Heart left ventricle (tissue), 16 donors: Measurements from ENCODE around the gene ZNF862. TPM values are rescaled to one million over a fixed set of nuclear protein-coding genes. Genes with fewer than 3 reads are reported as not detected.

ENCODE experiments used
- ATAC-seq, 4 donors: fragments of 200-7000 bp; cut with Tn5 transposase; one replicate each; pipeline ENCODE4 v1.9.1; 2020 to 2022; ENCODE audit warnings: moderate library complexity in 4 of 4, mild to moderate bottlenecking in 3 of 4, moderate number of reproducible peaks in 1 of 4
- DNase-seq, 5 donors: peaks; one replicate each; pipeline ENCODE4 v3.0.0-alpha.2; 2020
- H3K27ac ChIP-seq, 12 donors: fragments of 200-600 bp; sonication (generic) in 4 of 12; one replicate each; pipeline versions ENCODE4 v1.5.0 to v1.8.0; 2016 to 2022; ENCODE audit warnings: mild to moderate bottlenecking in 2 of 12
- H3K27me3 ChIP-seq, 9 donors: fragments of 200-600 bp; sonication (generic) in 2 of 9; one replicate each; pipeline versions ENCODE4 v1.5.1 to v1.8.0; 2016 to 2022; ENCODE audit warnings: mild to moderate bottlenecking in 3 of 9
- H3K36me3 ChIP-seq, 9 donors: fragments of 200-600 bp; sonication (generic) in 2 of 9; one replicate each; pipeline versions ENCODE4 v1.5.0 to v1.8.0; 2018 to 2022; ENCODE audit warnings: mild to moderate bottlenecking in 2 of 9
- H3K4me1 ChIP-seq, 12 donors: fragments of 200-600 bp; sonication (generic) in 4 of 12; one replicate each; pipeline versions ENCODE4 v1.5.0 to v1.8.0; 2016 to 2022; ENCODE audit warnings: mild to moderate bottlenecking in 3 of 12
- H3K4me3 ChIP-seq, 12 donors: fragments of 200-600 bp; sonication (generic) in 4 of 12; one replicate each; pipeline versions ENCODE4 v1.5.0 to v1.8.0; 2017 to 2022; ENCODE audit warnings: mild to moderate bottlenecking in 9 of 12, moderate library complexity in 4 of 12
- H3K9me3 ChIP-seq, 12 donors: fragments of 200-600 bp; sonication (generic) in 4 of 12; one replicate each; pipeline versions ENCODE4 v1.5.0 to v1.8.0; 2016 to 2022; ENCODE audit warnings: mild to moderate bottlenecking in 1 of 12
- CTCF ChIP-seq, 12 donors: fragments of 200-600 bp; sonication (generic) in 4 of 12; IDR thresholded peaks; one replicate each; pipeline versions ENCODE4 v1.5.0 to v1.8.0; 2018 to 2022; ENCODE audit warnings: antibody characterized with exemption in 12 of 12, mild to moderate bottlenecking in 5 of 12
- POLR2A ChIP-seq, 2 donors: fragments of 450-650 bp; IDR thresholded peaks; one replicate each; pipeline ENCODE4 v1.6.1; 2017; ENCODE audit warnings: antibody characterized with exemption in 2 of 2, mild to moderate bottlenecking in 2 of 2, moderate library complexity in 2 of 2
- WGBS, 4 donors: extraction: QIAGEN DNeasy Blood & Tissue Kit in 2 of 4; methylation state at CpG; one replicate each; pipeline versions ENCODE4 v1.1.5 to v1.1.7; 2013 to 2018; 5-methylcytosine and 5-hydroxymethylcytosine counted together
- intact Hi-C, 10 donors: fragments of 100-400 bp; cut with DNase I; formaldehyde crosslinking; loops; one replicate each; pipeline versions ENCODE4 v1.11.1 to v1.14.2; 2022
- polyA plus RNA-seq, 2 donors: library from polyadenylated mRNA; stranded (reverse); fragments of 200-250 nt; gene quantifications; one replicate each; pipeline ENCODE4 v1.2.3, GENCODE V29; 2013
- total RNA-seq, 9 donors: library from RNA; depleted of rRNA in 2 of 9; stranded (reverse); fragments of >200 nt in 2 of 9; fragmentation: NEBNext Ultra II Directional in 3 of 9; extraction: Animal tissue kit (Norgen Biotek cat#: 25700) in 3 of 9; gene quantifications; one replicate each; pipeline versions ENCODE4 v1.1.0 to v1.2.4, GENCODE V29; 2016 to 2023
- donor health status: ischemic (EF 13 %, LVEDD 7.1; RV severe dilation, severe dysfunction).
- donor health status: healthy with polysubstance abuse.
- donor health status: DM: no; HTN: yes; CAD: no.
- donor health status: DM: no; HTN: no; CAD: no.
- donor health status: ischemic (EF 25% LVEDD 6.9; RV normal size, moderate dysfunction).
- donor health status: ischemic (EF 25% LVEDD 5.7; RV mildly dilated, moderate dysfunction).
- donor health status: healthy.
- donor health status: DM: yes; HTN: yes; CAD: no.
- donor health status: ischemic (EF 35%, LVEDD 5.7; RV mildly dilated, moderate dysfunction).
- donor health status: nonischemic (EF 11% LVEDD 7.7; RV severe dilation, severe dysfunction).
- donor health status: DM: yes; HTN: yes; CAD: no.
- donor health status: PGD.
- donor health status: ischemic (EF 29% LVEDD 5.4; RV normal size, mild dysfunction).
- donor health status: nonischemic (EF 23%, LVEDD 6.1; RV moderate dilation, normal function).

Gene ZNF862
- total and polyA plus RNA-seq, 11 donors, result 6.9 to 18.1 (median 9.1) TPM

- ATAC-seq (no peak), DNase-seq (peak in 2 of 5 donors; percentile 11 to 18)
These were observed 7.2 kb downstream of the ZNF862 start for GRCh38 chr7:149845257-149845980.

DNA sequence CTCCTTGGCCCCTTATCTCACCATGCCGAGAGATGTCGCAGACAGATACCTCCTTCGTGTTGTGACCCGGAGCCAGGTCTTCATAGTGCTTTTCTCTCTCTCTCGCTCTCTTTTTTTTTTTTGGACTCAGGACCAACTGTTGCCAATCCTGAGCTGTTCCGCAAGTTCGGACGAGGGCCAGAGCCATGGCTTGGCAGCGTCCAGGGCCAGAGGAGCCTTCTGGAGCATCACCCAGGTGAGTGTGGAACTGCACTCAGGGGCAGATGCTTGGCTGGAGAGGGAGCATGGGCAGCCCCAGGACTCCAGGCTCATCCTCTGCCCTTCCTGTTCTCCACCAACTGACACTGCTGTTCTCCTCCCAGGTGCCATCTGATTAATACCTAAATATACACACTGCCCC is 7.8 kb downstream of the ZNF862 start:
- Histone ChIP-seq H3K36me3 (peaks cover 0 to 57% (median 29%) of the 10 kb centered on the region in 9 donors), H3K27ac (no peak overlapping the region), H3K4me1 (peaks cover 0 to 4% (median 0%) of the 10 kb centered on the region in 12 donors), H3K4me3 (no peak overlapping the region), H3K27me3 (no peaks in the 10 kb centered on the region), H3K9me3 (no peaks in the 10 kb centered on the region)
- intact Hi-C loops, result no loop called here
- no peak for TF ChIP-seq POLR2A (IDR thresholded peaks at IDR 0.05)
- TF ChIP-seq CTCF (IDR thresholded peaks at IDR 0.05), result no peak
- WGBS, 4 donors, result 85 to 93% (median 87%) methylated on average over 9 of the region's 9 CpGs
- no peak for ATAC-seq
- DNase-seq, result no peak

More at GRCh38 chr7:149845257-149845980, 7.2 kb downstream of the ZNF862 start:
- Histone ChIP-seq H3K36me3 (peaks cover 0 to 53% (median 29%) of the 10 kb centered on the region in 9 donors), H3K4me1 (peaks cover 0 to 4% (median 0%) of the 10 kb centered on the region in 12 donors), H3K9me3 (no peaks in the 10 kb centered on the region), H3K4me3 (no peak overlapping the region), H3K27me3 (no peaks in the 10 kb centered on the region), H3K27ac (no peak overlapping the region)
- 67 to 83% (median 74%) methylated on average over 5 of the region's 5 CpGs for WGBS, 4 donors
- intact Hi-C loops, result no loop called here
- TF ChIP-seq CTCF (IDR thresholded peaks at IDR 0.05) (no peak), POLR2A (IDR thresholded peaks at IDR 0.05) (no peak)

GRCh38 chr7:149846436-149847046 is 8.4 kb downstream of the ZNF862 start:
- H3K4me3 ChIP-seq, result no peak overlapping the region
- TF ChIP-seq CTCF (IDR thresholded peaks at IDR 0.05), result no peak
- TF ChIP-seq POLR2A (IDR thresholded peaks at IDR 0.05), result no peak
- WGBS, 4 donors, result 89 to 92% (median 91%) methylated on average over 3 of the region's 3 CpGs

DNA sequence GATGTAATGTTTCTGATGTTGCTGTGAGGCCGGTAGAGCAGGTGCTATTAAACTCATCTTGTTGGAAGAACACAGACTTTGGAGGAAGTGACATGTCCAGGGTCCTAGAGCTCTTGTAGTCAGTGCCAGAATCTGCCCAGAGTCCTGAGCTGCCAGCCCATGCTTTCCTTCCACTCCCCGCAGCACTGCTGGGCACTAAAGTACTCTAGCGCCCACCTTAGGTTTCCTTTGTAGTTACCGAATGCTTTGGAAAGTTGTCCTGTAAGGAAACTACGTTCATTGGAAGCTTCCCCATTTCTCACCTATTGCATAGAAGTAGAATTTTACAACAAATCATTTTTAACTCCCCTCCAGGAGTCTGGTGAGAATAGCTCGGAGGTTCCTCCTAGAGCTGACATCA is 11.0 kb downstream of the ZNF862 start:
- DNase-seq (no peak), ATAC-seq (no peak)
- WGBS, 4 donors, result 90 to 96% (median 93%) methylated on average over 6 of the region's 6 CpGs
- peaks cover 0 to 4% (median 0%) of the 10 kb centered on the region in 12 donors for H3K4me1 ChIP-seq
- H3K36me3 ChIP-seq, result peaks cover 0 to 71% (median 39%) of the 10 kb centered on the region in 9 donors
- no peaks in the 10 kb centered on the region for H3K9me3 ChIP-seq
- no peaks in the 10 kb centered on the region for H3K27me3 ChIP-seq
- intact Hi-C loops, result no loop called here
- H3K4me3 ChIP-seq, result no peak overlapping the region
- no peak overlapping the region for H3K27ac ChIP-seq
- no peak for TF ChIP-seq POLR2A (IDR thresholded peaks at IDR 0.05)
- no peak for TF ChIP-seq CTCF (IDR thresholded peaks at IDR 0.05)

More at GRCh38 chr7:149846436-149847046, 8.4 kb downstream of the ZNF862 start:
- Histone ChIP-seq H3K36me3 (peaks cover 0 to 57% (median 29%) of the 10 kb centered on the region in 9 donors), H3K9me3 (no peaks in the 10 kb centered on the region), H3K4me1 (peaks cover 0 to 4% (median 0%) of the 10 kb centered on the region in 12 donors), H3K27me3 (no peaks in the 10 kb centered on the region), H3K27ac (no peak overlapping the region)
- ATAC-seq (no peak), DNase-seq (peak in 1 of 5 donors; percentile 10)
- intact Hi-C loops, result no loop called here
